PC-3 (cell line): ENCODE data around the gene NPR3.

Experiments used
- CTCF ChIP-seq: fragments of 300-600 bp; sonication (generic); conservative IDR thresholded peaks from 2 replicates; pipeline ENCODE4 v1.5.1; 2017; ENCODE audit warnings: antibody characterized with exemption, low read depth, mild to moderate bottlenecking, low read length
- EZH2 ChIP-seq: fragments of 300-600 bp; sonication (generic); IDR thresholded peaks from one replicate; pipeline ENCODE4 v1.6.1; 2017; ENCODE audit warnings: antibody characterized with exemption, mild to moderate bottlenecking, low read length; ENCODE audit not compliant: unreplicated experiment
- EZH2phosphoT487 ChIP-seq: fragments of 300-600 bp; sonication (generic); IDR thresholded peaks from 2 replicates; pipeline ENCODE4 v1.6.1; 2018; ENCODE audit warnings: mild to moderate bottlenecking, antibody characterized with exemption, low read length, borderline replicate concordance

GRCh38 chr5:32808783-32809182 is 97.7 kb downstream of the NPR3 start:
- TF ChIP-seq CTCF (no peak), EZH2phosphoT487 (no peak), EZH2 (no peak)
